Endothelial cell of umbilical vein (primary cell): ENCODE measurements around the gene MRFAP1. TPM values are rescaled to one million over a fixed set of nuclear protein-coding genes. Genes with fewer than 3 reads are reported as not detected.

ENCODE experiments used
- BruUV-seq: library from RNA; stranded (reverse); fragments of 400-500 nt; replicated peaks from 2 replicates; lab custom pipeline; 2021; lab: Mats Ljungman, UMichigan
- CTCF ChIA-PET: fragments of 300-600, 350-600 bp; sonication (Branson Sonifier 250); formaldehyde crosslinking; loops from one replicate; lab custom pipeline; 2021; ENCODE audit warnings: antibody characterized with exemption, inconsistent platforms; lab: Charles Lee
- POLR2A ChIA-PET: fragments of 300-600, 350-600 bp; sonication (Branson Sonifier 250); formaldehyde crosslinking; loops from one replicate; lab custom pipeline; 2021; ENCODE audit warnings: antibody characterized with exemption, inconsistent platforms; lab: Charles Lee
- DNase-seq: peaks from one replicate; pipeline ENCODE4 v3.0.0-alpha.2; 2011; ENCODE audit warnings: low read depth, low spot score
- FAIRE-seq: peaks from 2 replicates; lab custom pipeline; 2011; peaks lifted over from hg19 to GRCh38; lab: Jason Lieb, UNC
- H2AFZ ChIP-seq: 2 replicates; pipeline ENCODE4 v1.6.0; 2012; ENCODE audit warnings: low read depth, low read length, control low read depth, inconsistent platforms
- H3K27ac ChIP-seq: 2 replicates; pipeline ENCODE4 v1.5.1; 2011; ENCODE audit warnings: low read depth, mild to moderate bottlenecking, control low read depth, low read length, moderate library complexity; ENCODE audit not compliant: insufficient read depth
- H3K27me3 ChIP-seq, 2 experiments: 2 replicates each; pipeline versions ENCODE4 v1.6.0 to v1.6.1; 2011; ENCODE audit warnings: low read length in 2 of 2, mixed read lengths in 1 of 2; ENCODE audit not compliant: control insufficient read depth in 2 of 2, insufficient read depth in 2 of 2
- H3K36me3 ChIP-seq, 2 experiments: 2 replicates in 1 of 2; 3 replicates in 1 of 2; pipeline ENCODE4 v1.5.1; 2011; ENCODE audit warnings: low read length in 2 of 2, mild to moderate bottlenecking in 1 of 2, moderate library complexity in 1 of 2; ENCODE audit not compliant: control insufficient read depth in 2 of 2, insufficient read depth in 2 of 2; ENCODE audit errors: extremely low read depth in 1 of 2
- H3K4me1 ChIP-seq: 3 replicates; pipeline ENCODE4 v1.5.1; 2011; ENCODE audit warnings: mild to moderate bottlenecking, low read length; ENCODE audit not compliant: control insufficient read depth, insufficient read depth; ENCODE audit errors: extremely low read depth
- H3K4me2 ChIP-seq: 2 replicates; pipeline ENCODE4 v1.6.1; 2011; ENCODE audit warnings: low read length, control low read depth, mixed read lengths; ENCODE audit not compliant: insufficient read depth
- H3K4me3 ChIP-seq, 3 experiments: fragments of 200-600 bp in 1 of 3; sonication (generic), shearing (Covaris generic) in 1 of 3; replicated peaks in 1 of 3; 2 replicates each; pipeline ENCODE4 v1.5.1; 2011 to 2016; ENCODE audit warnings: control low read depth in 3 of 3, low read length in 3 of 3, mild to moderate bottlenecking in 2 of 3, inconsistent platforms in 1 of 3, low read depth in 1 of 3, moderate library complexity in 1 of 3; ENCODE audit not compliant: insufficient read depth in 1 of 3
- H3K79me2 ChIP-seq: 2 replicates; pipeline ENCODE4 v1.6.0; 2012; ENCODE audit warnings: low read length, inconsistent platforms; ENCODE audit not compliant: control insufficient read depth, insufficient read depth
- H3K9ac ChIP-seq: replicated peaks from 2 replicates; pipeline ENCODE3; 2011; ENCODE audit warnings: low read length, control low read depth; ENCODE audit not compliant: insufficient read depth; ENCODE audit errors: extremely low read depth
- H3K9me1 ChIP-seq: replicated peaks from 3 replicates; pipeline ENCODE4 v1.6.0; 2011; ENCODE audit warnings: mild to moderate bottlenecking, low read length; ENCODE audit not compliant: control insufficient read depth, insufficient read depth; ENCODE audit errors: extremely low read depth
- H3K9me3 ChIP-seq: replicated peaks from 2 replicates; pipeline ENCODE4 v1.5.1; 2012; ENCODE audit warnings: low read length, inconsistent platforms; ENCODE audit not compliant: control insufficient read depth, insufficient read depth
- H4K20me1 ChIP-seq: replicated peaks from 2 replicates; pipeline ENCODE3; 2011; ENCODE audit warnings: mild to moderate bottlenecking, low read length; ENCODE audit not compliant: control insufficient read depth, insufficient read depth; ENCODE audit errors: extremely low read depth
- EZH2 ChIP-seq: IDR thresholded peaks from 2 replicates; pipeline ENCODE4 v1.6.1; 2012; ENCODE audit warnings: borderline replicate concordance, low read depth, mild to moderate bottlenecking, moderate library complexity, low read length, inconsistent platforms; ENCODE audit not compliant: severe bottlenecking
- GATA2 ChIP-seq: IDR thresholded peaks from 2 replicates; pipeline ENCODE4 v1.7.0; 2011; ENCODE audit warnings: low read depth, mild to moderate bottlenecking, moderate library complexity, mixed read lengths, low read length; ENCODE audit not compliant: insufficient read length, insufficient read depth
- JUN ChIP-seq: IDR thresholded peaks from 2 replicates; pipeline ENCODE4 v1.6.1; 2011; ENCODE audit warnings: borderline replicate concordance, low read depth; ENCODE audit not compliant: insufficient read length, insufficient read depth
- MYC ChIP-seq: IDR thresholded peaks from one replicate; pipeline ENCODE4 v1.6.1; 2011; ENCODE audit warnings: mild to moderate bottlenecking, low read depth, low read length
- POLR2A ChIP-seq: IDR thresholded peaks from 2 replicates; pipeline ENCODE4 v1.6.1; 2012; ENCODE audit warnings: low read depth, mild to moderate bottlenecking, control low read depth, low read length
- POLR2AphosphoS5 ChIP-seq: IDR thresholded peaks from 2 replicates; pipeline ENCODE4 v1.6.1; 2012; ENCODE audit warnings: low read depth, mild to moderate bottlenecking, control low read depth, low read length, moderate library complexity; ENCODE audit not compliant: insufficient read depth
- dilution Hi-C: fragments of 300-500 bp; cut with MboI; formaldehyde crosslinking; loops from one replicate; pipeline ENCODE4 v1.15.0; 2019; ENCODE audit warnings: low sequenced_read_pairs; ENCODE audit not compliant: extremely low pct_ligation_motif_present
- intact Hi-C: fragments of 100-400 bp; cut with micrococcal nuclease; formaldehyde crosslinking; loops from one replicate; pipeline ENCODE4 v1.10.0; 2022
- polyA plus RNA-seq, 4 experiments: library from polyadenylated mRNA; depleted of rRNA in 3 of 4; stranded (reverse) in 3 of 4; unstranded in 1 of 4; fragments of >200 nt; gene quantifications; 2 replicates each; pipeline versions ENCODE4 v1.2.1 to v1.2.3, GENCODE V29; 2011 to 2012; ENCODE audit warnings: missing spikeins in 1 of 4
- total RNA-seq: library from RNA; stranded (reverse); gene quantifications from 2 replicates; pipeline ENCODE4 v1.2.3, GENCODE V29; 2021
- TF ChIP-seq, protein P1 (sequence below): IDR thresholded peaks from 2 replicates; pipeline ENCODE4 v1.6.1; 2011; ENCODE audit not compliant: insufficient read depth, insufficient read length
- TF ChIP-seq, protein P2 (sequence below), 2 donors: IDR thresholded peaks; 1 replicate in 1 of 2; 2 replicates in 1 of 2; pipeline ENCODE4 v1.5.1; 2011; ENCODE audit warnings: low read length in 2 of 2, mild to moderate bottlenecking in 2 of 2, moderate library complexity in 2 of 2, control low read depth in 1 of 2, inconsistent platforms in 1 of 2, low read depth in 1 of 2; ENCODE audit not compliant: insufficient read depth in 1 of 2; ENCODE audit errors: extremely low read depth in 1 of 2

MRFAP1 gene
- total and polyA plus RNA-seq, 2 donors (not counting 3 experiments of a cell fraction or from before 2014, with no cell fraction given): 170 to 317 TPM

DNA sequence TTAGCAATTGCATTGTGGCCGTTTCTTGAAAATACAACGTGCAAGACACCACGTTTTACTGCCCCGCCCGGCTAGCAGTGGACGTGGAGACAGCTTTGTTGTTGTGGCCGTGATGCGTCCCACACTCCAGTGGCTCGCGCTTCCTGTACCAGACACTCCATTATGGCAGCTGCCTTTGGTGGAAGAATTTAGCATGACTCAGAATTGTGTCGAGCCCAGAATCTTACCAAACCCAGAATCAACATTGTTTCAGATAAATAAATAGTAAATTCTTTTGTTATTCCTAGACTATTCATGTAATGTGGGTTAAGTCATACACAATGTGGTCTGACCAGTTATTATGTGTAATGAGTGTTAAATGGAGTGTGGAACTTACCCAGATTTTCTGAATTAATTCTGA lies 27.9 kb downstream of the MRFAP1 start:
- Histone ChIP-seq H2AFZ (no peak overlapping the region), H3K27ac (no peak overlapping the region), H3K4me1 (no peaks in the 10 kb centered on the region), H3K9me3 (no peaks in the 10 kb centered on the region), H4K20me1 (no peaks in the 10 kb centered on the region), H3K36me3 (no peaks in the 10 kb centered on the region), H3K9me1 (no peaks in the 10 kb centered on the region), H3K4me2 (no peak overlapping the region), H3K79me2 (no peaks in the 10 kb centered on the region), H3K9ac (no peak overlapping the region), H3K4me3 (no peak overlapping the region), H3K27me3 (peaks cover 12% of the 10 kb centered on the region in 2 experiments)
- no peak for DNase-seq
- dilution Hi-C loops: no loop called here
- BruUV-seq: no TSS peak
- TF ChIP-seq EZH2 (no peak), GATA2 (no peak), POLR2AphosphoS5 (no peak), MYC (no peak), JUN (no peak), POLR2A (no peak)
- TF ChIP-seq, protein P1, sequence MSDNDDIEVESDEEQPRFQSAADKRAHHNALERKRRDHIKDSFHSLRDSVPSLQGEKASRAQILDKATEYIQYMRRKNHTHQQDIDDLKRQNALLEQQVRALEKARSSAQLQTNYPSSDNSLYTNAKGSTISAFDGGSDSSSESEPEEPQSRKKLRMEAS: no peak
- TF ChIP-seq, protein P2, sequence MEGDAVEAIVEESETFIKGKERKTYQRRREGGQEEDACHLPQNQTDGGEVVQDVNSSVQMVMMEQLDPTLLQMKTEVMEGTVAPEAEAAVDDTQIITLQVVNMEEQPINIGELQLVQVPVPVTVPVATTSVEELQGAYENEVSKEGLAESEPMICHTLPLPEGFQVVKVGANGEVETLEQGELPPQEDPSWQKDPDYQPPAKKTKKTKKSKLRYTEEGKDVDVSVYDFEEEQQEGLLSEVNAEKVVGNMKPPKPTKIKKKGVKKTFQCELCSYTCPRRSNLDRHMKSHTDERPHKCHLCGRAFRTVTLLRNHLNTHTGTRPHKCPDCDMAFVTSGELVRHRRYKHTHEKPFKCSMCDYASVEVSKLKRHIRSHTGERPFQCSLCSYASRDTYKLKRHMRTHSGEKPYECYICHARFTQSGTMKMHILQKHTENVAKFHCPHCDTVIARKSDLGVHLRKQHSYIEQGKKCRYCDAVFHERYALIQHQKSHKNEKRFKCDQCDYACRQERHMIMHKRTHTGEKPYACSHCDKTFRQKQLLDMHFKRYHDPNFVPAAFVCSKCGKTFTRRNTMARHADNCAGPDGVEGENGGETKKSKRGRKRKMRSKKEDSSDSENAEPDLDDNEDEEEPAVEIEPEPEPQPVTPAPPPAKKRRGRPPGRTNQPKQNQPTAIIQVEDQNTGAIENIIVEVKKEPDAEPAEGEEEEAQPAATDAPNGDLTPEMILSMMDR (IDR thresholded peaks at IDR 0.05; ENCODE audit: extremely low read depth in 1 of 2, insufficient read depth in 1 of 2, low read depth in 1 of 2, low read length in 2 of 2): no peak
- CTCF ChIA-PET: interaction anchor here (1.3 kb wide), 1 partner anchor 9 kb away, joined by 4 read pairs; no protein-coding TSS in a partner anchor
- POLR2A ChIA-PET: no interaction called here
- intact Hi-C loops: no loop called here
- no peak for FAIRE-seq
